GM12874 (cell line): ENCODE data around the gene SCAF8.

Experiments used
- CTCF ChIP-seq: IDR thresholded peaks from 2 replicates; pipeline ENCODE4 v1.5.1; 2011; ENCODE audit warnings: low read depth, mild to moderate bottlenecking, control low read depth, low read length, moderate library complexity; ENCODE audit not compliant: insufficient read depth

Gene SCAF8

DNA sequence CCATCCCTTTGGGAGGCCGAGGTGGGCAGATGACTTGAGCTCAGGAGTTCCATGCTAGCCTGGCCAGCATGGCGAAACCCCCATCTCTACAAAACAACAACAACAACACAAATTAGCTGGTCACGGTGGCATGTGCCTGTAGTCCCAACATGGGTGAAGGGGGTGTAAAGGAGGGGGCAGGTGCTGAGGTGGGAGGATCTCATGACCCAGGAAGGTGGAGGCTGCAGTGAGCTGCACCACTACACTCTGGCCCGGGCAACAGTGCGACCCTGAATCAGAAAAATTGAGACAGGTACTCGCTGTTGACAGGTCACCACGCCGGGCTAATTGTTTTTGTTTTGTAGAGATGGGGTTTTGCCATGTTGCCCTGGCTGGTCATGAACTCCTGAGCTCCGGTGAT is 4.2 kb downstream of the SCAF8 start:
- TF ChIP-seq CTCF = no peak

- no peak for TF ChIP-seq CTCF
Measured at GRCh38 chr6:154738551-154738961, 5.3 kb downstream of the SCAF8 start.

DNA sequence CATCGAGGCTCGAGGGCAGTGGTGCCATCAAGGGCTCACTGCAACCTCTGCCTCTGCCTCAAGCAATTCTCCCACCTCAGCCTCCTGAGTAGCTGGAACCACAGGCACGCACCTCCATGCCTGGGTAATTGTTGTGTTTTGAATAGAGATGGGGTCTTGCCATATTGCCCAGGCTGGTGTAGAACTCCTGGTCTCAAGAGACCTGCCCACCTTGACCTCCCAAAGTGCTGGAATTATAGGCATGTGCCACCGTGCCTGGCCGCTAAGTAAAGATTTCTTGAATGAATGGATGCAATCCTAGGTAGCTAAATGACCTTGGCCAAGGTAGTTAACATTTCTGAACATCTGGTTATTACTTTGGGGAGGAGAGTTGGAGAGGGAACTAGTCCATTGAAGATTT is 7.4 kb downstream of the SCAF8 start:
- no peak for TF ChIP-seq CTCF

DNA sequence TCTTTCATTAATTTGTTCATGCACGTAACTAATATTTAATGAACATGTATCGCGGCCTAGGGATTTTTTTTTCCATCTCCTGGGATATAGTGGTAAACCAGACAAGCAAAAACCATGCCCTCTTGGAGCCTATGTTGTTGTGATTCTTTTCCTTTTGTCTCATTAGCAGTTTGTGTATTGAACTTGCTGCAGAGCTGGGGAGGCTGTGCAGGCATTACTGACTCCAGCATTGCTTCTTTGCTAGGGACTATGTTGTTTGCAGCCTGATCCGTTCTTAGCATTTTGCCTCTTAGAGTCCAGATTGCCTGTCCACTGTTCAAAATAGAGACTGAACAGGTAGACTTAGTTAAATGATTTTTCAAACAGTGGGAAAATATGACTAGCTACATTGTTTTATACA is 9.7 kb downstream of the SCAF8 start:
- TF ChIP-seq CTCF = no peak

- TF ChIP-seq CTCF = no peak
Measured at GRCh38 chr6:154745243-154745642, 12.0 kb downstream of the SCAF8 start.

DNA sequence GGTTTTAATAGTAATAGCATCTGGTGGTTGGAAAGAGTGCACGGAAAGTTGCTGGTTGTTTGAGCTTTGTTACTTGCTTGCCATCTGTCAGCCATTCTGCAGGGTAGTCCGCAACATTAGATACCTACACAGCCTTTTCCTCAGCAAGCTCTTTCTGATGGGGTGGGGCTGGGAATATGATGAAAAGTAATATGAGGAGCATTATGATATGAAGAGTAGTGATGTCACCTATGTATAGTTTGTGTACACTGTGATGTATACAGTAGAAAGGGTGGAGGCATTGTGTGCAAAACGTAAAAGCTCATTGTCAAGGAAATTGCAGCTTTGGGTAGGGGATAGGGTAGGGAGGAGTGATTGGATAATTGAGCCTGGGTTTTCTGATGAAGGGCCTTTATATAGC is 16.1 kb downstream of the SCAF8 start:
- no peak for TF ChIP-seq CTCF

GRCh38 chr6:154751011-154751800 is 18.0 kb downstream of the SCAF8 start:
- no peak for TF ChIP-seq CTCF

GRCh38 chr6:154752022-154752421 is 18.8 kb downstream of the SCAF8 start:
- TF ChIP-seq CTCF = no peak
